ENCODE data around the gene RAB33B. TPM values are rescaled to one million over a fixed set of nuclear protein-coding genes. Genes with fewer than 3 reads are reported as not detected.

The RAB33B gene
- total RNA-seq, 1 donor from 2014 or later, result 14.4 TPM

- Histone ChIP-seq H3K36me3 (no peaks in the 10 kb centered on the region), H3K4me2 (no peak overlapping the region), H3K9me3 (ENCODE audit: low read depth) (no peaks in the 10 kb centered on the region), H3K9ac (no peak overlapping the region), H2AFZ (replicated peaks) (no peak overlapping the region), H3K4me3 (no peak overlapping the region), H3K4me1 (peaks cover 23% of the 10 kb centered on the region), H3F3A (ENCODE audit: low read depth) (peaks cover 2% of the 10 kb centered on the region), H3K79me2 (ENCODE audit: low read depth) (peaks cover 80% of the 10 kb centered on the region), H3K27ac (no peak overlapping the region), H3K27me3 (no peaks in the 10 kb centered on the region), H4K20me1 (ENCODE audit: low read depth) (peaks cover 8% of the 10 kb centered on the region)
- H3K36me3 Mint-ChIP-seq, result peaks cover 6% of the 10 kb centered on the region
- H3K9me3 Mint-ChIP-seq, result no peaks in the 10 kb centered on the region
- peaks cover 4% of the 10 kb centered on the region for H3K27me3 Mint-ChIP-seq (ENCODE audit: insufficient read depth, low read depth)
- no peak overlapping the region for H3K4me3 Mint-ChIP-seq
- no peak overlapping the region for H3K27ac Mint-ChIP-seq
- peaks cover 17% of the 10 kb centered on the region for H3K4me1 Mint-ChIP-seq
- no peak for TF ChIP-seq EZH2phosphoT487 (IDR thresholded peaks at IDR 0.05)
- no peak for TF ChIP-seq EZH2 (IDR thresholded peaks at IDR 0.05)
- TF ChIP-seq CTCF (IDR thresholded peaks at IDR 0.05), result no peak
- DNase-seq (ENCODE audit: low spot score), result no peak
Observed at GRCh38 chr4:139458543-139458942, 4.6 kb downstream of the RAB33B start.

DNA sequence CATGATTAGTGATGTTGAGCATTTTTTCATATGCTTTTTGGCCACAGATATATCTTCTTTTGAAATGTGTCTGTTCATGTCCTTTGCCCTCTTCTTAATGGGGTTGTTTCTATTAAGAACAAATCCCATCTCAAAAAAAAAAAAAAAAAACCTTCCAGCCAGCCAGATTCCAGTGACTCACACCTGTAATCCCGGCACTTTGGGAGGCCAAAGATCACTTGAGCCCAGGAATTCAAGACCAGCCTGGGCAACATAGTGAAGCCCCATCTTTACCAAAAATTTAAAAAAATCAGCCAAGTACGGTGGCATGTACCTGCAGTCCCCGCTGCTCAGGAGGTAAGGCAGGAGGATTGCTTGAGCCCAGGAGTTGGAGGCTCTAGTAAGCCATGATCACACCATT lies 5.1 kb downstream of the RAB33B start:
- Histone ChIP-seq H3K79me2 (ENCODE audit: low read depth) (peaks cover 84% of the 10 kb centered on the region), H3K4me2 (no peak overlapping the region), H3K27ac (no peak overlapping the region), H3K36me3 (no peaks in the 10 kb centered on the region), H3F3A (ENCODE audit: low read depth) (no peaks in the 10 kb centered on the region), H3K27me3 (no peaks in the 10 kb centered on the region), H3K4me3 (no peak overlapping the region), H3K9ac (no peak overlapping the region), H4K20me1 (ENCODE audit: low read depth) (peaks cover 8% of the 10 kb centered on the region), H3K9me3 (ENCODE audit: low read depth) (no peaks in the 10 kb centered on the region), H3K4me1 (peaks cover 23% of the 10 kb centered on the region), H2AFZ (replicated peaks) (no peak overlapping the region)
- Mint-ChIP-seq H3K4me1 (peaks cover 17% of the 10 kb centered on the region), H3K27ac (no peak overlapping the region), H3K9me3 (no peaks in the 10 kb centered on the region), H3K4me3 (no peak overlapping the region), H3K27me3 (ENCODE audit: insufficient read depth, low read depth) (peaks cover 6% of the 10 kb centered on the region), H3K36me3 (peaks cover 8% of the 10 kb centered on the region)
- no peak for DNase-seq (ENCODE audit: low spot score)
- no peak for TF ChIP-seq CTCF (IDR thresholded peaks at IDR 0.05)
- TF ChIP-seq EZH2phosphoT487 (IDR thresholded peaks at IDR 0.05), result no peak
- TF ChIP-seq EZH2 (IDR thresholded peaks at IDR 0.05), result no peak

DNA sequence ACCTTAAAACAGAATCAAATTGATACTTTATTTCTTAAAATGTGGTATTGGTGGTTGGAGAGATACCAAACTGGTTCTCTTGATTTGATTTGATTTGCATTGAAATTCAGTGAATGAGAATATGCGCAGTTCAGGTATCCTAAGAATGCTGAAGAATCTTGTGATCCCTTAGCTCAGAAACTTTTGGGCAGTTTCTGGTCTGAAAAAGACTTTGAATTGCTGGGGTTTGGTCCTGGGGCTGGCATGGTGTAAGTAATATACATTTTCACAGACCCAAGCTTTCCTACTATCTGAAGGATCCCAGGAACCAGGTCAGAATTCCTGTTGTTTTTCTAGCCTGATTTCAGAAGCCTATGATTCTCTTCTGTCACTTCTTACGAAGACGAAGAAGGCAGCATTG lies 6.6 kb downstream of the RAB33B start:
- H3K4me3 Mint-ChIP-seq, result no peak overlapping the region
- Histone ChIP-seq H3K79me2 (ENCODE audit: low read depth) (peaks cover 82% of the 10 kb centered on the region), H3K4me2 (no peak overlapping the region), H3K4me3 (no peak overlapping the region), H3F3A (ENCODE audit: low read depth) (no peaks in the 10 kb centered on the region), H4K20me1 (ENCODE audit: low read depth) (peaks cover 8% of the 10 kb centered on the region), H3K27ac (no peak overlapping the region), H3K27me3 (no peaks in the 10 kb centered on the region), H3K36me3 (no peaks in the 10 kb centered on the region), H3K9me3 (ENCODE audit: low read depth) (no peaks in the 10 kb centered on the region), H3K4me1 (peaks cover 12% of the 10 kb centered on the region), H3K9ac (no peak overlapping the region), H2AFZ (replicated peaks) (no peak overlapping the region)
- no peak for DNase-seq (ENCODE audit: low spot score)
- peaks cover 3% of the 10 kb centered on the region for H3K4me1 Mint-ChIP-seq
- H3K27me3 Mint-ChIP-seq (ENCODE audit: insufficient read depth, low read depth), result peaks cover 3% of the 10 kb centered on the region
- TF ChIP-seq EZH2phosphoT487 (IDR thresholded peaks at IDR 0.05), result no peak
- TF ChIP-seq CTCF (IDR thresholded peaks at IDR 0.05), result no peak
- TF ChIP-seq EZH2 (IDR thresholded peaks at IDR 0.05), result no peak
- no peak overlapping the region for H3K27ac Mint-ChIP-seq
- peaks cover 8% of the 10 kb centered on the region for H3K36me3 Mint-ChIP-seq
- no peaks in the 10 kb centered on the region for H3K9me3 Mint-ChIP-seq
